Psoas muscle (tissue), 8 donors: ENCODE measurements around the gene CLCN4. TPM values are rescaled to one million over a fixed set of nuclear protein-coding genes. Genes with fewer than 3 reads are reported as not detected.

ENCODE experiments used
- ATAC-seq, 4 donors: fragments of 200-7000 bp; cut with Tn5 transposase; one replicate each; pipeline ENCODE4 v1.9.1; 2020; ENCODE audit warnings: moderate library complexity in 3 of 4, mild to moderate bottlenecking in 2 of 4
- DNase-seq, 2 donors: peaks; one replicate each; pipeline ENCODE4 v3.0.0-alpha.2; 2020
- H3K27ac ChIP-seq: fragments of 200-600 bp; one replicate; pipeline ENCODE4 v1.8.0; 2022
- H3K27me3 ChIP-seq, 3 donors: fragments of 200-600 bp in 1 of 3; one replicate each; pipeline versions ENCODE4 v1.6.1 to v1.8.0; 2013 to 2022; ENCODE audit warnings: low read length in 2 of 3, mild to moderate bottlenecking in 2 of 3, moderate library complexity in 1 of 3; ENCODE audit not compliant: insufficient read depth in 3 of 3
- H3K36me3 ChIP-seq, 2 donors: fragments of 200-600 bp in 1 of 2; one replicate each; pipeline versions ENCODE4 v1.6.1 to v1.8.0; 2013 to 2022; ENCODE audit warnings: low read depth in 1 of 2, mild to moderate bottlenecking in 1 of 2, moderate library complexity in 1 of 2; ENCODE audit not compliant: insufficient read depth in 1 of 2
- H3K4me1 ChIP-seq: fragments of 200-600 bp; one replicate; pipeline ENCODE4 v1.8.0; 2022
- H3K4me3 ChIP-seq: fragments of 200-600 bp; one replicate; pipeline ENCODE4 v1.8.0; 2022; ENCODE audit warnings: mild to moderate bottlenecking
- H3K9me3 ChIP-seq: fragments of 200-600 bp; one replicate; pipeline ENCODE4 v1.8.0; 2022
- WGBS, 3 donors: extraction: QIAGEN DNeasy Blood & Tissue Kit; methylation state at CpG; one replicate each; pipeline versions ENCODE4 v1.1.6 to v1.1.7; 2013; 5-methylcytosine and 5-hydroxymethylcytosine counted together
- intact Hi-C, 2 donors: fragments of 100-400 bp; cut with DNase I; formaldehyde crosslinking; loops; one replicate each; pipeline versions ENCODE4 v1.11.0 to v1.14.2; 2022
- polyA plus RNA-seq, 3 donors: library from polyadenylated mRNA; stranded (reverse); fragments of 200-250 nt; gene quantifications; one replicate each; pipeline ENCODE4 v1.2.3, GENCODE V29; 2013
- total RNA-seq, 4 donors: library from RNA; stranded (reverse); fragmentation: NEBNext Ultra II Directional in 2 of 4; extraction: Animal tissue kit (Norgen Biotek cat#: 25700) in 2 of 4; gene quantifications; one replicate each; pipeline versions ENCODE4 v1.2.1 to v1.2.4, GENCODE V29; 2021 to 2023
- TF ChIP-seq, protein P1 (sequence below): fragments of 200-600 bp; IDR thresholded peaks from one replicate; pipeline ENCODE4 v1.8.0; 2022; ENCODE audit warnings: antibody characterized with exemption
- donor health status: healthy with polysubstance abuse.
- donor health status: DM: no; HTN: no; CAD: no; lungs with moderate emphysema.
- donor health status: Bipolar disorder and iron deficiency.
- donor health status: healthy.
- donor health status: DM: yes; HTN: yes; CAD: no.
- donor health status: DM: no; HTN: no; CAD: no.
- donor health status: DM: no; HTN: no; CAD: no.
- donor health status: DM: yes; HTN: yes; CAD: no.

CLCN4 gene
- total and polyA plus RNA-seq, 7 donors = 4.1 to 75.9 (median 53.8) TPM

GRCh38 chrX:10115082-10115481 is 41.7 kb upstream of the CLCN4 start:
- Histone ChIP-seq H3K36me3 (no peaks in the 10 kb centered on the region), H3K4me3 (no peak overlapping the region), H3K9me3 (no peaks in the 10 kb centered on the region), H3K27me3 (no peaks in the 10 kb centered on the region), H3K4me1 (peaks cover 4% of the 10 kb centered on the region), H3K27ac (no peak overlapping the region)
- no peak for ATAC-seq
- WGBS, 3 donors = 83 to 84% (median 84%) methylated on average over 5 of the region's 5 CpGs
- DNase-seq = no peak
- TF ChIP-seq, protein P1, sequence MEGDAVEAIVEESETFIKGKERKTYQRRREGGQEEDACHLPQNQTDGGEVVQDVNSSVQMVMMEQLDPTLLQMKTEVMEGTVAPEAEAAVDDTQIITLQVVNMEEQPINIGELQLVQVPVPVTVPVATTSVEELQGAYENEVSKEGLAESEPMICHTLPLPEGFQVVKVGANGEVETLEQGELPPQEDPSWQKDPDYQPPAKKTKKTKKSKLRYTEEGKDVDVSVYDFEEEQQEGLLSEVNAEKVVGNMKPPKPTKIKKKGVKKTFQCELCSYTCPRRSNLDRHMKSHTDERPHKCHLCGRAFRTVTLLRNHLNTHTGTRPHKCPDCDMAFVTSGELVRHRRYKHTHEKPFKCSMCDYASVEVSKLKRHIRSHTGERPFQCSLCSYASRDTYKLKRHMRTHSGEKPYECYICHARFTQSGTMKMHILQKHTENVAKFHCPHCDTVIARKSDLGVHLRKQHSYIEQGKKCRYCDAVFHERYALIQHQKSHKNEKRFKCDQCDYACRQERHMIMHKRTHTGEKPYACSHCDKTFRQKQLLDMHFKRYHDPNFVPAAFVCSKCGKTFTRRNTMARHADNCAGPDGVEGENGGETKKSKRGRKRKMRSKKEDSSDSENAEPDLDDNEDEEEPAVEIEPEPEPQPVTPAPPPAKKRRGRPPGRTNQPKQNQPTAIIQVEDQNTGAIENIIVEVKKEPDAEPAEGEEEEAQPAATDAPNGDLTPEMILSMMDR = no peak
- intact Hi-C loops = loop anchor here (5.0 kb wide), 2 partner anchors 103 to 233 kb away; no protein-coding TSS in a partner anchor

- no peaks in the 10 kb centered on the region for H3K4me1 ChIP-seq
- intact Hi-C loops = loop anchor here (5.0 kb wide), 2 partner anchors 105 to 235 kb away; no protein-coding TSS in a partner anchor
These were observed 39.5 kb upstream of the CLCN4 start for GRCh38 chrX:10117301-10117700.

GRCh38 chrX:10117864-10118377 is 38.9 kb upstream of the CLCN4 start:
- ATAC-seq (no peak), DNase-seq (no peak)
- H3K4me1 ChIP-seq = no peaks in the 10 kb centered on the region
- H3K4me3 ChIP-seq = no peak overlapping the region
- no peaks in the 10 kb centered on the region for H3K9me3 ChIP-seq
- no peaks in the 10 kb centered on the region for H3K27me3 ChIP-seq
- no peaks in the 10 kb centered on the region for H3K36me3 ChIP-seq
- intact Hi-C loops = loop anchor here (2.0 to 5.0 kb wide), 3 partner anchors 106 to 236 kb away; no protein-coding TSS in a partner anchor
- TF ChIP-seq, protein P1 = no peak
- H3K27ac ChIP-seq = no peak overlapping the region
- 93 to 98% (median 94%) methylated on average over 9 of the region's 9 CpGs for WGBS, 3 donors

More at GRCh38 chrX:10117301-10117700, 39.5 kb upstream of the CLCN4 start:
- Histone ChIP-seq H3K27ac (no peak overlapping the region), H3K27me3 (no peaks in the 10 kb centered on the region), H3K9me3 (no peaks in the 10 kb centered on the region), H3K4me3 (no peak overlapping the region), H3K36me3 (no peaks in the 10 kb centered on the region)
- ATAC-seq (no peak), DNase-seq (no peak)
- WGBS, 3 donors = 96 to 98% (median 97%) methylated on average over 29 to 31 of the region's 31 CpGs
- TF ChIP-seq, protein P1 = no peak

DNA sequence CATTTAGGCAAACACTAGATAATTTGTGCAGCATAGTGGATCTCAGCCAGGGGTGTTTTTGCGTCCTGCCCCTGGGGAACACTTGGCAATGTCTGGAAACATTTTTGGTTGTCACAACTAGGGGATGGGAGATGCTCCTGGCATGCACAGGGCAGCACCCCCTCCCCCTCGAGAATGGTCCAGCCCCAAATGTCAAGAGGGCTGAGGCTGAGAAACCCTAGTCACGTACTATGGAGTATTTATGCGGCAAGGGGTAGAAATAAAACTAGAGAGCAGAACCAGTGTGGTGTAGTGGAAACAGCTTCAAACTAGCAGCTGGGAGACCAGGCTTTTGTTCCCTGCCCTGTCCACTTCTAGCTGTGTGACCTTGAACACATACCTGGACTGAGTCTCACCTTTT is 38.2 kb upstream of the CLCN4 start:
- WGBS, 3 donors = 83 to 85% (median 85%) methylated on average over 4 of the region's 4 CpGs
- Histone ChIP-seq H3K4me3 (no peak overlapping the region), H3K27me3 (no peaks in the 10 kb centered on the region), H3K36me3 (no peaks in the 10 kb centered on the region), H3K9me3 (no peaks in the 10 kb centered on the region), H3K27ac (no peak overlapping the region), H3K4me1 (no peaks in the 10 kb centered on the region)
- intact Hi-C loops = loop anchor here (2.0 to 5.0 kb wide), 3 partner anchors 106 to 236 kb away; no protein-coding TSS in a partner anchor
- DNase-seq (no peak), ATAC-seq (no peak)
- TF ChIP-seq, protein P1 = no peak
